Endometrium (tissue), 2 donors: Measurements from ENCODE around the gene CAST.
A peak's percentile ranks its signal among the peaks of the same experiment; 100 is the strongest.

Experiments
- FAIRE-seq: peaks from 2 replicates; lab custom pipeline; 2012; peaks lifted over from hg19 to GRCh38; lab: Jason Lieb, UNC
- donor health status: control.
- donor health status: control.

Gene CAST

GRCh38 chr5:96671441-96671840, 9.3 kb downstream of the CAST start:
- FAIRE-seq: no peak

GRCh38 chr5:96673127-96673526, 11.0 kb downstream of the CAST start:
- no peak for FAIRE-seq

GRCh38 chr5:96675882-96676281, 13.7 kb downstream of the CAST start:
- no peak for FAIRE-seq

- FAIRE-seq: no peak
These were observed 15.3 kb downstream of the CAST start for GRCh38 chr5:96677496-96677895.

GRCh38 chr5:96679293-96679692, 17.1 kb downstream of the CAST start:
- no peak for FAIRE-seq

- no peak for FAIRE-seq
These were observed 18.7 kb downstream of the CAST start for GRCh38 chr5:96680759-96681470.

GRCh38 chr5:96683392-96683791, 21.2 kb downstream of the CAST start:
- FAIRE-seq: no peak

GRCh38 chr5:96683810-96684209, 21.6 kb downstream of the CAST start:
- no peak for FAIRE-seq

GRCh38 chr5:96687080-96687479, 24.9 kb downstream of the CAST start:
- FAIRE-seq: no peak

GRCh38 chr5:96687812-96688453, 25.8 kb downstream of the CAST start:
- FAIRE-seq: peak; percentile 80

GRCh38 chr5:96690861-96691260, 28.7 kb downstream of the CAST start:
- FAIRE-seq: no peak

- FAIRE-seq: no peak
These were observed 29.5 kb downstream of the CAST start for GRCh38 chr5:96691503-96692303.

- no peak for FAIRE-seq
These were observed 30.3 kb downstream of the CAST start for GRCh38 chr5:96692441-96692840.

- FAIRE-seq: no peak
These were observed 37.1 kb downstream of the CAST start for GRCh38 chr5:96699186-96699820.

- FAIRE-seq: no peak
These were observed 40.6 kb downstream of the CAST start for GRCh38 chr5:96702503-96703383.

- no peak for FAIRE-seq
These were observed 41.3 kb downstream of the CAST start for GRCh38 chr5:96703384-96703920.

- FAIRE-seq: no peak
These were observed 41.8 kb downstream of the CAST start for GRCh38 chr5:96703995-96704394.

- no peak for FAIRE-seq
These were observed 44.4 kb downstream of the CAST start for GRCh38 chr5:96706433-96707111.

- no peak for FAIRE-seq
These were observed 46.4 kb downstream of the CAST start for GRCh38 chr5:96708600-96708999.

- FAIRE-seq: no peak
These were observed 47.1 kb downstream of the CAST start for GRCh38 chr5:96709152-96709821.
